Lower leg skin (tissue), 4 donors: Measurements from ENCODE around the gene TCEAL5. TPM values are rescaled to one million over a fixed set of nuclear protein-coding genes. Genes with fewer than 3 reads are reported as not detected.
A peak's percentile ranks its signal among the peaks of the same experiment; 100 is the strongest.
"Not testable (repeated sequence)": the region's sequence is repeated elsewhere in the genome, so short reads cannot be mapped to it uniquely, and the experiment has no call there.

Experiments
- DNase-seq, 2 donors: peaks; one replicate each; pipeline ENCODE4 v3.0.0-alpha.2; 2019; ENCODE audit warnings: low spot score in 2 of 2
- H3K4me3 ChIP-seq: fragments of 200-600 bp; sonication (generic); 2 replicates; pipeline ENCODE4 v1.5.1; 2017; ENCODE audit warnings: mild to moderate bottlenecking, low read depth; ENCODE audit not compliant: poor library complexity, severe bottlenecking
- POLR2A ChIP-seq, 2 donors: fragments of 450-650 bp; IDR thresholded peaks; one replicate each; pipeline ENCODE4 v1.6.1; 2016 to 2017; ENCODE audit warnings: antibody characterized with exemption in 2 of 2, mild to moderate bottlenecking in 1 of 2, moderate library complexity in 1 of 2
- WGBS, 2 donors: methylation state at CpG; one replicate each; pipeline ENCODE4 v1.1.5; 2018; 5-methylcytosine and 5-hydroxymethylcytosine counted together
- intact Hi-C: fragments of 100-400 bp; cut with DNase I; formaldehyde crosslinking; loops from one replicate; pipeline ENCODE4 v1.15.0; 2023; ENCODE audit warnings: low total_unique reads
- total RNA-seq, 4 donors: library from RNA; depleted of rRNA; stranded (reverse); fragments of >200 nt; gene quantifications; one replicate each; pipeline ENCODE4 v1.1.0, GENCODE V29; 2016
- TF ChIP-seq, protein P1 (sequence below), 3 donors: fragments of 450-650 bp; IDR thresholded peaks; one replicate each; pipeline ENCODE4 v1.5.1; 2016; ENCODE audit warnings: antibody characterized with exemption in 3 of 3, mild to moderate bottlenecking in 3 of 3, moderate library complexity in 2 of 3

TCEAL5 gene, protein sequence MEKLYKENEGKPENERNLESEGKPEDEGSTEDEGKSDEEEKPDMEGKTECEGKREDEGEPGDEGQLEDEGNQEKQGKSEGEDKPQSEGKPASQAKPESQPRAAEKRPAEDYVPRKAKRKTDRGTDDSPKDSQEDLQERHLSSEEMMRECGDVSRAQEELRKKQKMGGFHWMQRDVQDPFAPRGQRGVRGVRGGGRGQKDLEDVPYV
- total RNA-seq = not detected

DNA sequence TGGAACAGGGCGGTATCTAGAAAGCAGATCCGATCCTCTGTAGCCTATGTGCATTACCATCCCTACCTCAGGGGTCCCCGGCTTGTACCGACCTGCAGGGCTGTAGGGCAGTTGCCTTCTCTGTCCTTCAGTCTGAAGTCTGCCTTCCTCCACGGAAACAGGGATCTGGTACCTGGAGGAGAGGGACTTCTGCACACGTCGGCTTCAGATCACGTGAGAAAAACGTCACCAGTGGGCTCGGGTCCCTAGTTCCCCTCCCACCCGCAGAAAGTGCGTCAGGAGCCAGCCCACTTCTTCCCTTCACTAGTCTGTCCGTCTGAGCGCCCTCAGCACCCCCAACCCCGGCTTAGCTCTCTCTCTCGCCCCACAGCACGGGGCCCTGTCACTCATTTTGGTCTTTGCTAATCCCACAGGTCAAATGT is at the start of gene TCEAL5:
Gene TCEAL5, minus strand, starts transcription at position 170 of the 422 bp plus-strand sequence. CDS start 2,187 bp downstream, outside the sequence.
- TF ChIP-seq, protein P1, sequence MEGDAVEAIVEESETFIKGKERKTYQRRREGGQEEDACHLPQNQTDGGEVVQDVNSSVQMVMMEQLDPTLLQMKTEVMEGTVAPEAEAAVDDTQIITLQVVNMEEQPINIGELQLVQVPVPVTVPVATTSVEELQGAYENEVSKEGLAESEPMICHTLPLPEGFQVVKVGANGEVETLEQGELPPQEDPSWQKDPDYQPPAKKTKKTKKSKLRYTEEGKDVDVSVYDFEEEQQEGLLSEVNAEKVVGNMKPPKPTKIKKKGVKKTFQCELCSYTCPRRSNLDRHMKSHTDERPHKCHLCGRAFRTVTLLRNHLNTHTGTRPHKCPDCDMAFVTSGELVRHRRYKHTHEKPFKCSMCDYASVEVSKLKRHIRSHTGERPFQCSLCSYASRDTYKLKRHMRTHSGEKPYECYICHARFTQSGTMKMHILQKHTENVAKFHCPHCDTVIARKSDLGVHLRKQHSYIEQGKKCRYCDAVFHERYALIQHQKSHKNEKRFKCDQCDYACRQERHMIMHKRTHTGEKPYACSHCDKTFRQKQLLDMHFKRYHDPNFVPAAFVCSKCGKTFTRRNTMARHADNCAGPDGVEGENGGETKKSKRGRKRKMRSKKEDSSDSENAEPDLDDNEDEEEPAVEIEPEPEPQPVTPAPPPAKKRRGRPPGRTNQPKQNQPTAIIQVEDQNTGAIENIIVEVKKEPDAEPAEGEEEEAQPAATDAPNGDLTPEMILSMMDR (IDR thresholded peaks at IDR 0.05) = no peak
- no peak for TF ChIP-seq POLR2A (IDR thresholded peaks at IDR 0.05)
- intact Hi-C loops = no loop called here
- H3K4me3 ChIP-seq = no peak within 1 kb of the TSS
- no peak for DNase-seq
- WGBS, 2 donors = 3 to 35% methylated on average over 8 to 17 of the region's 17 CpGs

DNA sequence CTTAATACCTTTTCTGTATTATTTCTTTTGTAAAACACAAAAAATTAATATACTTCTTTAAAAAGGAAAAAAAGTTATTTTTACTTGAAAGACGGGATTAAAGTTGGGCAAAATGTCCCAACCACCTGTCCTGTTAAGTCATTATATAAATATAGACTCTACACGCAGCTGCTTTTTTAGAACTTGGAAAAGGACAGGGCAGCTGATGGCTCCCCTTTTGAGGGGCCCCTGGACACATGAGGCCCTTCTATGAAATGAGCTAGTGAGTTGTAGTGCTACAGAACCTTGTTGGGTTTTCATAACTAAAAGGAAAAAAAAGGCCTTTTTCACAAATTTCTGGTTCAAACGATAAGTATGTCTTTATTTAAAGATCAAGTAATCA is 34.8 kb upstream of the TCEAL5 start:
- TF ChIP-seq POLR2A (IDR thresholded peaks at IDR 0.05) = no peak
- TF ChIP-seq, protein P1 (IDR thresholded peaks at IDR 0.05) = no peak
- no peak overlapping the region for H3K4me3 ChIP-seq
- intact Hi-C loops = no loop called here
- 65 to 73% methylated on average over 3 of the region's 3 CpGs for WGBS, 2 donors
- no peak for DNase-seq

DNA sequence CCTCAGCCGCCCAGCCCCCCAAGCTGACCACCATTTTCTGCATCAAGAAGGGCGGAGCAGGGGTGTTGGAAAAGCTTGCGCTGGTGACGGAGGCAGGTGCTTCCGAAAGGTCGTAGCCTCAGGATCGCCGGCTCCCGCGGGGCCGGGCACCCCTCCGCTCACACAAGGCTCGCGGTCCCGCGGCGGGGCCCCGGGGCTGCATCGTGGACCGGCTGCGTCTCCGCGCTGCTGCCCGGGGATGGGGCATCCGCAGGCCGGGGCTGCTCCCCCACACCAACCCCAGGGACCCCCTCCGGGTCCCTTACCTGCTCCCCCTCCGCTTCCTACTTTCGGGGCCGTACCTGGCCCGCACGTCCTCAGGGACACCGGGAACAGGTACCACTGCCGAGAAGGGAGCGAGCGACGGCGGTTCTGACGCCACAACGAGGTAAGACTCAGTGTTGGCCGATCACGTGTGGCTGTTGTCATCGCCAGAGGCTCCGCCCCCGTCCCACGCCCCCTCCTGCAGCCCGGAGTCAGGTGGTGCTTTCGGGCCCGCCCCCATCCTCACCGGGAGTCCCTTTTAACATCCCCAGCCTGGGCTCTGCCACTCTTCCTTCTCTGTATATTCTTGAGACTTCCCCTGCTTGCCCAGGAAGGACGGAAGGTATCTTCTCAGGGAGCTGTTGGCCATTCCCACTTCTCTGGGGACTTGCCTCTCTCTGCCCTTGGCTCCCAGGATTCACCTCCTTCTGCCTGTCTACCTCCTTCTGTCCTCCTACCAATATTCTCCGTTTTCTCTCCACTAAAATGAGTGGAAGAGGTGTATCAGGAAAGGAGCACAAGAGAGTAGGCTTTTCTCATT is 34.2 kb upstream of the TCEAL5 start, which contains the start of gene BEX2:
Gene BEX2, minus strand, starts transcription at position 436 of the 844 bp plus-strand sequence. CDS start 1,014 bp downstream, outside the sequence.
- DNase-seq = peak; percentile 51 to 93
- TF ChIP-seq, protein P1 (IDR thresholded peaks at IDR 0.05) = no peak
- TF ChIP-seq POLR2A (IDR thresholded peaks at IDR 0.05) = no peak
- intact Hi-C loops = no loop called here
- WGBS, 2 donors = 3 to 38% methylated on average over 11 to 50 of the region's 52 CpGs
- H3K4me3 ChIP-seq = peak within 1 kb of the TSS; percentile 40

DNA sequence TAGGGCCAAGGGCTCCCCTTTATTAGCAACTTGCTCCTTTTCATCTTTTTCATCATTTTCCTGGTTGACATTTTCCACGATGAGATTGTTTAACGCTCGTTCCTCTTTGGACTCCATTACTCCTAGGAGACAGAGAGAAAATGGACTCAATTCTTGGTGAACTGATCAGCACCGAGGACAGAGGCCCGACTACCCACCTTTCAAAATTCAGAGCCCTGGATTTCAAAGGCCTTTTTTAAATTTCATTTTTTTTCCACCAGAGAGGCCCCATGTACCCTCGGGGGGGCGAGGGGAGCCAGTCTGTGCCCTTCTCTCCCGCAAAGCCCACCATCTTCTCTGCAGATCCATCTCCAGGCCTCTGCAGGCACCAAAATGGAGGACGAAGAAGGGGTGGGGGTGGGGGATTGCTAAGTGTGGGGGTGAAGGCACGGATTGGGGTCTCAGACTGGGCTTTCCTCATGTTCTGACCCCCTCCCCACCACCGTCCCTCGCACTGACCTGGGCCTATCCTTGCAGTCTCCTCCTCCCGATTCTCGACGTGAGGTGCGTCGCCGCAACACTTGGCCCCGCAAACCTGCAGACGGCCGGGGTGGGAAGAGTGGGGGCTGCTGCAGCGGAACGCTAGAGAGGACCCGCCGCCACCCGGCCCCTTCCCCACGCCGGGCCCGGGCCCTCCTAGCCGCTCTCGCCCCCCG is 33.5 kb upstream of the TCEAL5 start:
- DNase-seq = no peak
- H3K4me3 ChIP-seq = peak overlapping the region; percentile 40
- 31 to 55% methylated on average over 16 to 32 of the region's 32 CpGs for WGBS, 2 donors
- intact Hi-C loops = no loop called here
- TF ChIP-seq POLR2A (IDR thresholded peaks at IDR 0.05) = no peak
- TF ChIP-seq, protein P1 (IDR thresholded peaks at IDR 0.05) = no peak

DNA sequence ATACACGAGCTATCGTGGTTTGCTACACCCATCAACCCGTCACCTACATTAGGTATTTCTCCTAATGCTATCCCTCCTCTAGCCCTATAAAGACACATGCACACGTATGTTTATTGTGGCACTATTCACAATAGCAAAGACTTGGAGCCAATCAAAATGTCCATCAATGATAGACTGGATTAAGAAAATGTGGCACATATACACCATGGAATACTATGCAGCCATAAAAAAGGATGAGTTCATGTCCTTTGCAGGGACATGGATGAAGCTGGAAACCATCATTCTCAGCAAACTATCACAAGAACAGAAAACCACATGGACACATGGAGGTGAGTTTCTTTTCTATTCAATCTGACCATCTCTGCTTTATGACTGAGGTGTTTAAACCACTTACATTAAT is 29.1 kb upstream of the TCEAL5 start:
- H3K4me3 ChIP-seq, DNase-seq, intact Hi-C loops: not testable (repeated sequence)
- 87 to 96% methylated on average over 4 of the region's 4 CpGs for WGBS, 2 donors

DNA sequence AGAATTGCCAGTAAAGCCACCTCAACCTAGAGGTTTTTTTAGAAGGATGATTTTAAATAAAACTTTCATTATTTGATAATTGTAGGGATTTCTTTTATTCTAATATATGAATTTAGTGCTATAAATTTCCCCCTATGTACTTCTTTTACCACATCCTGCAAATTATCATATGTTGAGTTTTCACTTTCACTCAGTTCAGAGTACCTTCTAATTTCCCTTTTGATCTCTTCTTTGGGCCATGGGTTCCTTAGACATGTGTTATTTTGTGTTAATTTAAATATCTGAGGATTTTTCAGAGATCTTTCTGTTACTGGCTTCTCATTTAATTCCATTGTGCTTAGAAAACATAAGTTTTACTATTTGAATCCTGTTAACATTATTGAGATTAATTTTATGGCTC is 28.2 kb upstream of the TCEAL5 start:
- TF ChIP-seq POLR2A (IDR thresholded peaks at IDR 0.05) = no peak
- TF ChIP-seq, protein P1 (IDR thresholded peaks at IDR 0.05) = no peak
- intact Hi-C loops = no loop called here
- no peak for DNase-seq
- H3K4me3 ChIP-seq = no peak overlapping the region
